ENCODE measurements around the gene FXYD1.
A peak's percentile ranks its signal among the peaks of the same experiment; 100 is the strongest.
"Not testable (repeated sequence)": the region's sequence is repeated elsewhere in the genome, so short reads cannot be mapped to it uniquely, and the experiment has no call there.

The FXYD1 gene

DNA sequence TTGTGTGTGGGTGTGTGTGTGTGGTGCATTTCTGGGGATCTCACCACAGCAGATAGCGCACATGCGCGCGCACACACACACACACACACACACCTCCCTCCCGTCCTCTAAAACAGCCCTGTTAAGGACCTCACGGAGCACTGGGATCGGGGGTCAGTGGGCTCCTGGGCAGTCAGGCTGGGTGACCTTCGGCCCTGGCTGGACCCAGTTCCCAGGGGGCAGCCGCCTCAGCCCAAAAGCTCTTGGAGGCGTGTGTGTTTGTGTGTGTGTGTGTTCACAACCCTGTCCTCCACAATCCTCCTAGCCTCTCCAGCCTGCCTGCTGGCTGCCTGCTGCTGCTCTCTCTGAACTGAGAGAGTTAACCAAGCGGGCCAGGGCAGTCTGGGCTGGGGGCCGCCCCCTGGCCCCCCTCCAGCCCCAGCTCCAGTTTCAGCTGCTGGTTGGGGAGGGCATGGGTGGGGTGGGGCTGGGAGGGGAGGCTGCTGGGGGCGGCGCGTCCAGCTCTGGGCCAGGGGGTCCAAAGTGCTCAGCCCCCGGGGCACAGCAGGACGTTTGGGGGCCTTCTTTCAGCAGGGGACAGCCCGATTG is at the start of gene FXYD1:
FXYD1 (plus strand) TSS at position 520 of the 588 bp plus-strand sequence. CDS start 1,256 bp downstream, outside the sequence.
- no peak for DNase-seq

DNA sequence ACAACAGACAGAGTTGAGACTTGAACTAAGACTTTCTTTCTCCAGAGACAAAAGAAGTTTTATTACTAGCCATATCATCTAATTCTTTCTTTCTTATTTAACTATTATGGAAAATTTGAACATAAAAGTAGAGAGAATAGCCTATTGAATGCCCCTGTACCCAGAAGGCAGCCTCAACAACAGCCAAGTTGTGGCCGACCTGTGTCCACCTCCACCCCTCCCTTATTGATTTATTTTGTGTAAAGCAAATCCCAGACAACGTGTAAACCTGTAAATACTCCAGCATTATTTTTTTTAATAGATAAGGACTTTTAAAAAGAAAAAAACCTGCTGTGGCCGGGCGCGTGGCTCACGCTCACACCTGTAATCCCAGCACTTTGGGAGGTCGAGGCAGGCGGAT is 49.1 kb upstream of the FXYD1 start:
- no peak for DNase-seq

DNA sequence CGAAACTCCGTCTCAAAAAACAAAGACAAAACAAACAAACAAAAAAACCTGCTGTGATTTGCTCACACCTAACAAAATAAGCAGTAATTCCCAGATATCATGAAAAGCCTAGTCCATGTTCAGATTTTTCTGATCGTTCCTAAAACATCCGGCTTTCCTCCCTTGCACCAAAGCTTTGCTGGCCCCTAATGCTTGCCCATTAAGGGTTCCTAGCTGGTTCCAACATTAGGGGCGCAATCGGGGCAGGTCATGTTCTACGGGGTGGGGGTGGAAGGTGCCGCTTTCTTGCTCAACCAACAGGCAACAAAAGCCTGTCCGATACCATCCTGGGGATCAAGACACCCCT is 48.5 kb upstream of the FXYD1 start:
- no peak for DNase-seq

GRCh38 chr19:35090506-35091214 is 48.0 kb upstream of the FXYD1 start:
- DNase-seq, result peak; percentile 39

DNA sequence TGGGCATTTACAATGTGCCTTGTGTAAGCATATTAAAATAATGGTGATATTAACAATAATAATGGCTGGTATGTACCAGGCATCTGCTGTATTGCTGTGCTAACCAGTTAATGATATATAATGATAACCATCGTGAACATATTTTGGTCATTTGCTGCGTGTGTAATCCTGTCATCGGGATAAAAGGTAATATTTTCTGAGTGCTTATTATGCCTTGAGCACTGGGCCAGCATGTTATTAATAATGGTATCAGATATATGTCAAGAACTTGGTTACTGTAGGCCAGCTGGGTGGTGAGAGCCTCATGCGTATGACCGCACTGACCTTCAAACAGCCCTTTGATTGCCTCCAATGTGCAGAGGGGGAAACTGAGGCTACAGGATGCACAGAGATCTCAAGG is 45.2 kb upstream of the FXYD1 start:
- DNase-seq, result no peak

DNA sequence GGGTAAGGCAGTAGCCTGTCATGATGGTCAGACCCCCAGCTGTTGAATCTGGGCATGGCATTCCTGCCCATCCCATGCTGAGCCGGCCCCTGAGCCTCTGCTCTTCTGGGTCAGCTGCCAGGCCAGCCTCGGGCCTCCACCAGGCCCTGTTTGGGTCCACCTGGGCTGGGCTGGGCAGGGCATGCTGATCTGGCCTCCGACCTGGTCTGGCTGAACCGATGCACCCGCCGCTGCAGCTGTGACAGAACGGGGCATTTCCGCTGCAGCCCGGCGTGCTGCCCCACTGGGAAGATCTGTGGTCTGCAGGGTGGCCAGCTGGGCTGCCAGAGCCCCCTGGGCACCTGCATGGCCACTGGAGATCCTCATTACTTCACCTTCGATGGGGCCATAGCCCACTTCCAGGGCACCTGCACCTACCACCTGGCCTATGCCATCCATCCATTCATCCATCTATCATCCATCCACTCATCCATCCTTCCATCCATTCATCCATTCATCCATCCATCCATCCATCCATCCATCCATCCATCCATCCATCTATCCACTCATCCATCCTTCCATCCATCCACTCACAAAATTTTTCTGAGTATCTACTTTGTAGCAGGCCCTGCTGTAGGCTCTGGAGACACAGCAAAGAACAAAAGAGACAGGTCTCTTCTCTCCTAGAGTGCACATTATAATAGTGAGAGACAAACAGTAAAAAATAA is 44.5 kb upstream of the FXYD1 start:
- no peak for DNase-seq

DNA sequence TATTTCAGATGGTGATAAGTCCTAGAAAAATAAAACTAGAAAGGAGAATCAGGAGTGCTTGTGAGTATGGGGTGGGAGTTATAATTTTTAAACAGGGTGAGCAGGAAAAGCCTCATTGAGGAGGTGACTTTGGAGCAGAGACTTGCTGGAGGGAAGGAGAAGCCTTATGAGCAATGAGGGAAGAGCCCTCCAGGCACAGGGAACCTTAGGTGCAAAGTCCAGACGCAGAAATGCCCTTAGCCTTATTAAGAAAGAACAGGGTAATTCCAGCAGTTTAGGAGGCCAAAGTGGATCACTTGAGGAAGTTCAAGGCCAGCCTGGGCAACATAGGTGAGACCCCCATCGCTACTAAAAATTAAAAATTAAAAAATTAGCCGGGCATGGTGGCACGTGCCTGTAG is 44.0 kb upstream of the FXYD1 start:
- DNase-seq, result no peak

DNA sequence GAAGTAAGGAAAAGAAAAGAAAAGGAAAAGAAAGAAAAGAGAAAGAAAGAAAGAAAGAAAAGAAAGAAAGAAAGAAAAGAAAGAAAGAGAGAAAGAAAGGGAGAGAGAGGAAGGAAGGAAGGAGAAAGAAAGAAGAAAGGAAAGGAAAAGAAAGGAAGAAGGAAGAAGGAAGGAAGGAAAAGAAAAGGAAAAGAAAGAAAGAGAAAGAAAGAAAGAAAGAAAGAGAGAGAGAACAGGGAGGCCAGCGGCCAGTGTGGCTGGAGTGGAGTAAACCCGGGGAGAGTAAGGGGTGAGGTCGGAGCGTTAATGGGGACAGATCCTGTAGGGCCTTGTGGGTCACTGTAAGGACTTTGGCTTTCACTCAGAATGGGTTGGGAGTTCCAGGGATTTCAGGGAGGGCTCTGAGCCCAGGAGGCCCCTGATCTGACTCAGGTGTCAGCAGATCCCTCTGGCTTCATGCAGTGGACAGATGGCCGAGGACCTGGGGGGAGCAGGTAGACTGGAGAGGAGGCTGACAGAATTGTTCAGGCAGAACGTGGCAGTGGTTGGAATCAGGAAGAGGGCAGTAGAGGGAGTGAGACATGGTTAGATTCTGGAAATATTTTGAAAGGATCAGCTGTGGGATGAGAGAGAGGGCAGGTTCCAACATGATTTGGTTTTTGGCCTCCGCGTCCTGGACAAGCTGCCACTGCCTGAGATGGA is 42.8 kb upstream of the FXYD1 start:
- DNase-seq, result no peak

DNA sequence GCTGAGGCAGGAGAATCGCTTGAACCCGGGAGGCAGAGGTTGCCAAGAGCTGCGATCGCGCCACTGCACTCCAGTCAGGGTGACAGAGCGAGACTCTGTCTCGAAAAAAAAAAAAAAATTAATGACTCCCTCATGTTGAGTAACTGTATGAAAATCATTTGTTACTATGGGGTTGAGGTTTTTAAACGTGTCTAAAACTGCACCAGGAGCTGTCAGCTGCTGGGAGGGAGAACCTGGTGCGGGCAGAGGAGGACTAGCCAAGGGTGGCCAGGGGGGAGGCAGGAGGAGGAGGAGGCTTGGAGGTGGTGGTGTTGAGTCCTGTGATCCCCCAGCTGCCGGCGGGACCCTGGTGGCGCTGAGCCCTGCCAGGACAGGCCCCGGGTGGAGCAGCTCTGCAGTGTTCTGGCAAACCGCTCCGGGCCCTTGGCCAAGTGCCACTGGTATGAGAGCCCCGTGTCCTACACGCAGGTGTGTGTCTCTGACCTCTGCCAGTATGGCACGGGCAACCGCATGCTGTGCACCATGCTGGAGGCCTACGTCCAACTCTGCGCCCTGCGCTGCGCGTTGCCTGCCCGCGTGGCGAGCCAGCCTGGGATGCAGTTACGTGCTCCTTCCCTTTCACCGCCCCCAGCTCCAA is 40.1 kb upstream of the FXYD1 start:
- DNase-seq, result no peak

- DNase-seq, result no peak
These were observed 39.3 kb upstream of the FXYD1 start for GRCh38 chr19:35099155-35099896.

- no peak for DNase-seq
These were observed 38.7 kb upstream of the FXYD1 start for GRCh38 chr19:35099897-35100275.

- no peak for DNase-seq
These were observed 37.8 kb upstream of the FXYD1 start for GRCh38 chr19:35100588-35101533.

DNA sequence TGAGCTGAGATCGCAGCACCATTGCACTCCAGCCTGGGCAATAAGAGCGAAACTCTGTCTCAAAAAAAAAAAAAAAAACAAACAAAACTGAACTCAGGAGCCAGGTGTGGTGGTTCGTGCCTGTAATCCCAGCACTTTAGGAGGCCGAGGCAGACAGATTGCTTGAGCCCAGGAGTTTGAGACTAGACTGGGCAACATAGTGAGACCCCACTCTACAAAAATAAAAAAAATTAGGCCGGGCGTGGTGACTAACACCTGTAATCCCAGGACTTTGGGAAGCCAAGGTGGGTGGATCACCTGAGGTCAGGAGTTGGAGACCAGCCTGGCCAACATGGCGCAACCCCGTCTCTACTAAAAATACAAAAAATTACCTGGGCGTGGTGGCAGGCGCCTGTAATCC is 36.7 kb upstream of the FXYD1 start:
- not testable (repeated sequence) for DNase-seq

DNA sequence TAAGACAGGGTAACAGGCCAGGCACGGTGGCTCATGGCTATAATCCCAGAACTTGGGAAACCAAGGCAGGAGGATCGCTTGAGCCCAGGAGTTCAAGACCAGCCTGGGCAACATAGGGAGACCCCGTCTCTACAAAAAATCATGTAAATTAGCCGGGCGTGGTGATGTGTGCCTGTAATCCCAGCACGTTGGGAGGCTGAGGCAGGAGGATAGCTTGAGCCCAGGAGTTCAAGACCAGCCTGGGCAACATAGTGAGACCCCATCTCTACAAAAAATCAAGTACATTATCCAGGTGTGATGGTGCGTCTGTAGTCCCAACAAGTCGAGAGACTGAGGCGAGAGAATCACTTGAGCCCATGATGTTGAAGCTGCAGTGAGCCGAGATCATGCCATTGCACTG is 35.0 kb upstream of the FXYD1 start:
- DNase-seq, result not testable (repeated sequence)

- DNase-seq, result no peak
These were observed 34.3 kb upstream of the FXYD1 start for GRCh38 chr19:35104361-35104760.

DNA sequence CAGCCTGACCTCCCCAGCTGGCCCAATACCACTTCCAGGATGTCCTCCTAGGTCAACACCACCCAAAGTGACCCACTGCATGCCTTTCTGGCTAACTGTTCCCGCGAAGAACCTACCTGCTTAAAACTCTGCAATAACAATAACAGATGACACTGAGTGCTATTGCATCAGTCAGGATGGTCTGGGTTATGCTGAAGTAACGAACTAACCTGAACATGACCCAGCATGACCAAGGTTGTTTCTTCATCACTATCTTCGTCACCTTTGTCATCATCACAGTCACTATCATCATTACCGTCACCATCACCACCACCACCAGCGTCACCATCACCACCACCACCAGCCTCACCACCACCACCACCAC is 33.6 kb upstream of the FXYD1 start:
- DNase-seq, result no peak

- no peak for DNase-seq
These were observed 33.0 kb upstream of the FXYD1 start for GRCh38 chr19:35105411-35106290.

GRCh38 chr19:35106291-35106583 is 32.4 kb upstream of the FXYD1 start:
- DNase-seq, result no peak

- no peak for DNase-seq
These were observed 31.6 kb upstream of the FXYD1 start for GRCh38 chr19:35106898-35107541.

DNA sequence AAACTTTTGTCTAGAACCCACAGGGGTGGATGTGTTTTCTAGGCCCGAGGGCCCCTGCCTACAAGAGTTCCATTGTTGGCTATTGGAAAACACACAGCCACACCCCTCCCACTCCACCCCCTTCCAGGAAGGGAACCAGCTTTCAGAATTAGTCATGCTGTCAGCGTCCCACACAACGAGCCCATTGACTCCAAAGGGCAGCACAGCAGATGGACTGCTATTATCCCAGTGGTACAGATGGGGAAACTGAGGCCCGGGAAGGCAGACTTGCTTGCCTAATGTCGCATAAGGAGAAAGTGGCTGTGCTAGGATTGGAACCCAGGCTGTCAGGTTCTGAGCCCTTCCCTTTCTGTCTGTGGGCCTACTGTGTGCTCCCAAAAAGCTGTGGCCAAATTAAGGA is 31.1 kb upstream of the FXYD1 start:
- no peak for DNase-seq

Measured in activated naive CD4-positive, alpha-beta T cell treated with anti-CD3 and anti-CD28 coated beads, Interleukin-2, amount 50 U/mL, for 16 hours (primary cell).